Right lobe of liver (tissue), 4 donors: ENCODE measurements around the gene ARHGEF38.

Experiments used
- POLR2A ChIP-seq: fragments of 450-650 bp; IDR thresholded peaks from one replicate; pipeline ENCODE4 v1.6.1; 2017; ENCODE audit warnings: antibody characterized with exemption, mild to moderate bottlenecking
- TF ChIP-seq, protein P1 (sequence below), 4 donors: fragments of 200-600 bp in 3 of 4; fragments of 450-650 bp in 1 of 4; IDR thresholded peaks; one replicate each; pipeline versions ENCODE4 v1.5.1 to v1.8.0; 2016 to 2022; ENCODE audit warnings: antibody characterized with exemption in 4 of 4, mild to moderate bottlenecking in 2 of 4
- donor health status: DM: no; HTN: no; CAD: no.
- donor health status: DM: no; HTN: no; CAD: no.
- donor health status: DM: no; HTN: yes; CAD: no.

DNA sequence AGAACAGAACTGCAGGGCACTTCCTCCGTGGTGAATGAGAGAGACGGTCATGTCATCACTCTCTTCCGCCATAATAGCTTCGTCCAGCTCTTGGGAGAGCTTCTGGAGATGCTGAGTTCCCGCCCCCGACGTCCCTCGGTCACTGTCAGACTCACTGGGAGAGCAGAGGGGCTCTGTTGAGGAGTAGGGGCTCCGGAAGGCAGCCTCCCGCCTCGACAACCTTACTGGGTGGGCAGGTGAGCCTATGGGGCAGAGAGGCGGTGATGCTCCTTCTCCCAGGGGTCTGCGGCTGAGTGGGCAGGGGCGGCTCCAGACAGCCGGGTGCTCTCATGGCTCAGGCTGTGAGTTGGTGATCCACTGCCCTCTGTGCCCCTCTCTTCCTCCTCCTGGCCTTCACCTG is 25.8 kb upstream of the ARHGEF38 start:
- TF ChIP-seq, protein P1, sequence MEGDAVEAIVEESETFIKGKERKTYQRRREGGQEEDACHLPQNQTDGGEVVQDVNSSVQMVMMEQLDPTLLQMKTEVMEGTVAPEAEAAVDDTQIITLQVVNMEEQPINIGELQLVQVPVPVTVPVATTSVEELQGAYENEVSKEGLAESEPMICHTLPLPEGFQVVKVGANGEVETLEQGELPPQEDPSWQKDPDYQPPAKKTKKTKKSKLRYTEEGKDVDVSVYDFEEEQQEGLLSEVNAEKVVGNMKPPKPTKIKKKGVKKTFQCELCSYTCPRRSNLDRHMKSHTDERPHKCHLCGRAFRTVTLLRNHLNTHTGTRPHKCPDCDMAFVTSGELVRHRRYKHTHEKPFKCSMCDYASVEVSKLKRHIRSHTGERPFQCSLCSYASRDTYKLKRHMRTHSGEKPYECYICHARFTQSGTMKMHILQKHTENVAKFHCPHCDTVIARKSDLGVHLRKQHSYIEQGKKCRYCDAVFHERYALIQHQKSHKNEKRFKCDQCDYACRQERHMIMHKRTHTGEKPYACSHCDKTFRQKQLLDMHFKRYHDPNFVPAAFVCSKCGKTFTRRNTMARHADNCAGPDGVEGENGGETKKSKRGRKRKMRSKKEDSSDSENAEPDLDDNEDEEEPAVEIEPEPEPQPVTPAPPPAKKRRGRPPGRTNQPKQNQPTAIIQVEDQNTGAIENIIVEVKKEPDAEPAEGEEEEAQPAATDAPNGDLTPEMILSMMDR (IDR thresholded peaks at IDR 0.05): no peak
- no peak for TF ChIP-seq POLR2A
